ENCODE results near the gene GOLGA6L10.

Gene GOLGA6L10

DNA sequence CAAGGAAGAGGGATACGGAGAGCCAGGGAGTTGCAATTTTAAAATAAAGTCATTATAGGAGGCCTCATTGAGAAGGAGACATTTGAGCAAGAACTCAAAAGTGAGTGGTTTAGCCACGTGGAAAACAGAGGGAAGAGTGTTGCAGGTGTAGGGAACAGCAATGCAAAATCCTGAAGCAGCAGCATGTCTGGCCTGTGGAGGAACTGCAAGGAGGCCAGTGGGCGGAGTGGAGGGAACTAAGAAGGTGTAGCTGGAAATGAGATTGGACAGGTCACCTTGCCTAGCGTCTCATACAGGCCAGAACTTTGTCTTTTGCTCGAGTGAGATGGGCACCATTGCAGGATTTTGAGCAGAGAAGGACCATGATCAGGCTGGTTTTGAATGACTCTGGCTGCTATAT, 51.7 kb downstream of the GOLGA6L10 start:
- TF ChIP-seq, protein P1, sequence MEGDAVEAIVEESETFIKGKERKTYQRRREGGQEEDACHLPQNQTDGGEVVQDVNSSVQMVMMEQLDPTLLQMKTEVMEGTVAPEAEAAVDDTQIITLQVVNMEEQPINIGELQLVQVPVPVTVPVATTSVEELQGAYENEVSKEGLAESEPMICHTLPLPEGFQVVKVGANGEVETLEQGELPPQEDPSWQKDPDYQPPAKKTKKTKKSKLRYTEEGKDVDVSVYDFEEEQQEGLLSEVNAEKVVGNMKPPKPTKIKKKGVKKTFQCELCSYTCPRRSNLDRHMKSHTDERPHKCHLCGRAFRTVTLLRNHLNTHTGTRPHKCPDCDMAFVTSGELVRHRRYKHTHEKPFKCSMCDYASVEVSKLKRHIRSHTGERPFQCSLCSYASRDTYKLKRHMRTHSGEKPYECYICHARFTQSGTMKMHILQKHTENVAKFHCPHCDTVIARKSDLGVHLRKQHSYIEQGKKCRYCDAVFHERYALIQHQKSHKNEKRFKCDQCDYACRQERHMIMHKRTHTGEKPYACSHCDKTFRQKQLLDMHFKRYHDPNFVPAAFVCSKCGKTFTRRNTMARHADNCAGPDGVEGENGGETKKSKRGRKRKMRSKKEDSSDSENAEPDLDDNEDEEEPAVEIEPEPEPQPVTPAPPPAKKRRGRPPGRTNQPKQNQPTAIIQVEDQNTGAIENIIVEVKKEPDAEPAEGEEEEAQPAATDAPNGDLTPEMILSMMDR (IDR thresholded peaks at IDR 0.05), result no peak
- TF ChIP-seq ZFX (IDR thresholded peaks at IDR 0.05; ENCODE audit: borderline replicate concordance), result no peak
- no peak overlapping the region for H3K27ac ChIP-seq

DNA sequence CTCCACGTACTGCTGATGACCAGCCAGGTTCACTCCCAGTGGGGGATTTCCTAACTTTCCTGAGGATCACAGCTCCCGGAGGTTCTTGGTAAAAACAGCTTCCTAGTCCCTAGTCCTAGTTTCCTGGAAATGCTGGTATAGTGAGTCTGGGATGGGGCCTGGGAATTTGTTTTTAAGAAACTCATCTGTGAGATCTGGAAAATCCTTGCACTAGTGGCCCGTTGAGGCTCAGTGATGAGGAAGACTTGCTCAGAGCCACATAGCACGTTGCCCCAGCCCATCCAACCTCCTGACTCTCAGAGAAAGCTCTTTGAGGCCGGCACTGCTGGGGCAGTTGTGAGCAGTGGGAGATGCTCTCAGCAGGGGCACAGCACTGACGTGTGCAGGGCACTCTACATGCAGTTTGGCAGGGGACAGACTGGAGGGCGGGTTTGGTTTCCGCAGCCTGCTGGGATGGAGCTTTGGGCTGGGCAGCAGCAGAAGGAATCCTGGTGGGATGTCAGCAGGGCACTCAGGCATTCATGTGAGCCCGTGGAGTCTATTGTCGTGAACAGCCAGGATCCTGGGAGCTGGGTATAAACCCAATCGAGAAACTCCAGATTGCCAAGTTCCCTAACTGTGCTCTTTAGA, 55.1 kb downstream of the GOLGA6L10 start:
- no peak for TF ChIP-seq ZFX (IDR thresholded peaks at IDR 0.05; ENCODE audit: borderline replicate concordance)
- TF ChIP-seq, protein P1 (IDR thresholded peaks at IDR 0.05), result no peak

DNA sequence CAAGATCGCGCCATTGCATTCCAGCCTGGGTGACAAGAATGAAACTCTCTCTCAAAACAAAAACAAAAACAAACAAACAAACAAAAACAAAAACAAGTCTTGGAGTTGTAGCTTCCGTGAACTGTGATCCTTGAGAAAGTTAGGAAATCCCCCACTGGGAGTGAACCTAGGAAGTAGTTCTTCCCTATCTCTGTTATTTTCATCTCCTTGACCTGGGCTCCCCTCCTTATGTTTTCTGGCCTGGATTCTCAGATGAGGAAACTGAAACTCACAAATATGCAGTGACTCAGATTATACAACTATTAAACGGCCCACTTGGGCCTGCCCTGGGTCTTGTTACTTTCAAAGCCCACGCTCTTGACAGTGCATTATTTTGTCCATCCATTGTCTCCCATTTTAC, 57.0 kb downstream of the GOLGA6L10 start:
- no peak overlapping the region for H3K27ac ChIP-seq
- TF ChIP-seq, protein P1 (IDR thresholded peaks at IDR 0.05), result no peak
- TF ChIP-seq ZFX (IDR thresholded peaks at IDR 0.05; ENCODE audit: borderline replicate concordance), result no peak

More for the DNA sequence above, 55.1 kb downstream of the GOLGA6L10 start:
- H3K27ac ChIP-seq, result no peak overlapping the region
